Measurements from ENCODE around the gene SIK3.

Gene SIK3

GRCh38 chr11:117092951-117093590, 5.2 kb downstream of the SIK3 start:
- TF ChIP-seq CTCF (IDR thresholded peaks at IDR 0.05), result no peak
- no peaks in the 10 kb centered on the region for H3K9me3 ChIP-seq
- peak overlapping the region in 1 of 2 donors; percentile 10 for H3K4me3 ChIP-seq
- intact Hi-C loops (cut with DNase I; ENCODE audit: low total_unique reads), result loop anchor here (10.0 kb wide), 1 partner anchor 98 kb away; no protein-coding TSS in a partner anchor
- H3K27me3 ChIP-seq, result no peaks in the 10 kb centered on the region
- H3K27ac ChIP-seq, result peak overlapping the region; percentile 12 to 94
- no peaks in the 10 kb centered on the region for H3K36me3 ChIP-seq
- peaks cover 0 to 88% (median 38%) of the 10 kb centered on the region in 4 donors for H3K4me1 ChIP-seq
- DNase-seq, result no peak

- intact Hi-C loops (cut with DNase I; ENCODE audit: low total_unique reads), result loop anchor here (10.0 kb wide), 1 partner anchor 97 kb away; no protein-coding TSS in a partner anchor
- no peak for TF ChIP-seq CTCF (IDR thresholded peaks at IDR 0.05)
- H3K9me3 ChIP-seq, result no peaks in the 10 kb centered on the region
- H3K27me3 ChIP-seq, result no peaks in the 10 kb centered on the region
- H3K4me3 ChIP-seq, result no peak overlapping the region
- H3K27ac ChIP-seq, result peak overlapping the region; percentile 12 to 94
- H3K4me1 ChIP-seq, result peaks cover 0 to 87% (median 41%) of the 10 kb centered on the region in 4 donors
- no peak for DNase-seq
- no peaks in the 10 kb centered on the region for H3K36me3 ChIP-seq
These were observed 6.3 kb downstream of the SIK3 start for GRCh38 chr11:117091753-117092477.

- peak overlapping the region; percentile 10 to 25 for H3K27ac ChIP-seq
- no peaks in the 10 kb centered on the region for H3K9me3 ChIP-seq
- H3K36me3 ChIP-seq, result no peaks in the 10 kb centered on the region
- TF ChIP-seq CTCF (IDR thresholded peaks at IDR 0.05), result no peak
- no peak for DNase-seq
- H3K4me3 ChIP-seq, result no peak overlapping the region
- H3K27me3 ChIP-seq, result no peaks in the 10 kb centered on the region
- peaks cover 0 to 78% (median 27%) of the 10 kb centered on the region in 4 donors for H3K4me1 ChIP-seq
- intact Hi-C loops (cut with DNase I; ENCODE audit: low total_unique reads), result loop anchor here (10.0 kb wide), 1 partner anchor 95 kb away; no protein-coding TSS in a partner anchor
These were observed 8.0 kb downstream of the SIK3 start for GRCh38 chr11:117090111-117090706.

- Histone ChIP-seq H3K4me3 (no peak overlapping the region), H3K4me1 (peaks cover 0 to 78% (median 27%) of the 10 kb centered on the region in 4 donors), H3K27me3 (no peaks in the 10 kb centered on the region), H3K36me3 (no peaks in the 10 kb centered on the region), H3K27ac (peak overlapping the region; percentile 10 to 25), H3K9me3 (no peaks in the 10 kb centered on the region)
- DNase-seq, result no peak
- intact Hi-C loops (cut with DNase I; ENCODE audit: low total_unique reads), result loop anchor here (10.0 kb wide), 1 partner anchor 95 kb away; no protein-coding TSS in a partner anchor
- no peak for TF ChIP-seq CTCF (IDR thresholded peaks at IDR 0.05)
These were observed 8.5 kb downstream of the SIK3 start for GRCh38 chr11:117089685-117090084.

GRCh38 chr11:117087446-117087845, 10.8 kb downstream of the SIK3 start:
- Histone ChIP-seq H3K4me3 (no peak overlapping the region), H3K27me3 (no peaks in the 10 kb centered on the region), H3K9me3 (no peaks in the 10 kb centered on the region), H3K36me3 (no peaks in the 10 kb centered on the region), H3K27ac (no peak overlapping the region), H3K4me1 (peaks cover 0 to 78% (median 29%) of the 10 kb centered on the region in 4 donors)
- no peak for TF ChIP-seq CTCF (IDR thresholded peaks at IDR 0.05)
- no peak for DNase-seq
- intact Hi-C loops (cut with DNase I; ENCODE audit: low total_unique reads), result no loop called here
